ENCODE measurements around the gene SEMA6B.
"Not testable (repeated sequence)": the region's sequence is repeated elsewhere in the genome, so short reads cannot be mapped to it uniquely, and the experiment has no call there.

Gene SEMA6B

GRCh38 chr19:4533835-4534424, 25.6 kb downstream of the SEMA6B start:
- TF ChIP-seq ZFX (IDR thresholded peaks at IDR 0.05) = no peak
- TF ChIP-seq CTCF (conservative IDR thresholded peaks at IDR 0.05) = no peak
- no peak overlapping the region for H3K27ac ChIP-seq

- H3K27ac ChIP-seq = no peak overlapping the region
These were observed 26.1 kb downstream of the SEMA6B start for GRCh38 chr19:4533334-4533733.

DNA sequence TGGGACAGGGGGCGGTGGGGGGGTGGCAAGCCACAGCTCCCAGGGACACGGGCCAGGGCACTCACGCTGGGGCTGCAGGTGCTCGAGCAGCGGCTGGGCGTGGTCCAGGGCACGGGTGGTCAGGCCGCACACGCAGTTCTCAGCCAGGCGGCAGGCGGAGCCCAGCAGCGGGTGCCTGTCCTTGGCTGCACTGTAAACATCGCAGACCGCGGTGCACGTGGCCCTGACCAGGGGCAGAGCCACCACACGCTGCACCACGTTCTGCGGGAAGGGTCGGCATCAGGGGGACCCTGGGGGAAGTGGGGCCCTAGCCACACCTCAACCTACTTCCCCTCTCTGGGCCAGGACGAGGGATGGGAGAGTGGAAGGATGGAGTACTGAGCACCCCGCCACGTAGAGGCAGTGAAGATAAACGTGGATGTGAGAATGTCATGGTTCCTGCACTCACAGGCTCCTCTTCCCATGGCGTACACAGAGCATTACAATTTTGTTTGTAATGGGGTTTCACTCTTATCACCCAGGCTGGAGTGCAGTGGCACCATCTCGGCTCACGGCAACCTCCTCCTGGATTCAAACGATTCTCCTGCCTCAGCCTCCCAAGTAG, 27.8 kb downstream of the SEMA6B start:
- H3K27ac ChIP-seq = no peak overlapping the region
- TF ChIP-seq ZFX (IDR thresholded peaks at IDR 0.05) = no peak
- TF ChIP-seq CTCF (conservative IDR thresholded peaks at IDR 0.05) = no peak

More at GRCh38 chr19:4533334-4533733, 26.1 kb downstream of the SEMA6B start:
- TF ChIP-seq CTCF (conservative IDR thresholded peaks at IDR 0.05) (no peak), ZFX (IDR thresholded peaks at IDR 0.05) (no peak)

- TF ChIP-seq CTCF (conservative IDR thresholded peaks at IDR 0.05) = no peak
- no peak for TF ChIP-seq ZFX (IDR thresholded peaks at IDR 0.05)
- H3K27ac ChIP-seq = no peak overlapping the region
These were observed 29.5 kb downstream of the SEMA6B start for GRCh38 chr19:4529924-4530522.

GRCh38 chr19:4528843-4529242, 30.6 kb downstream of the SEMA6B start:
- no peak for TF ChIP-seq ZFX (IDR thresholded peaks at IDR 0.05)
- no peak for TF ChIP-seq CTCF (conservative IDR thresholded peaks at IDR 0.05)
- H3K27ac ChIP-seq = no peak overlapping the region

DNA sequence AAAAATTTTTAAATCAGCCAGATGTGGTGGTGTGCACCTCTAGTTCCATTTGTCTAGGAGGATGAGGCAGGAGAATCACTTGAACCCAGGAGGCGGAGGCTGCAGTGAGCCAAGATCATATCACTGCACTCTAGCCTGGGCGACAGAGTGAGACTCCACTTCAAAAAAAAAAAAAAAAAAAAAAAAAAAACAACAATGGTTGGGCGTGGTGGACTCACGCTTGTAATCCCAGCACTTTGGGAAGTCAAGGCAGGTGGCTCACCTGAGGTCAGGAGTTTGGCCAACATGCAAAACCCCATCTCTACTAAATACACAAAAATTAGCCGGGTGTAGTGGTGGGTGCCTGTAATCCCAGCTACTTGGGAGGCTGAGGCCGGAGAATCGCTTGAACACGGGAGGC, 32.1 kb downstream of the SEMA6B start:
- not testable (repeated sequence) for H3K27ac ChIP-seq

- TF ChIP-seq CTCF (conservative IDR thresholded peaks at IDR 0.05) (no peak), ZFX (IDR thresholded peaks at IDR 0.05) (no peak)
- H3K27ac ChIP-seq = no peak overlapping the region
These were observed 33.9 kb downstream of the SEMA6B start for GRCh38 chr19:4525563-4526002.
